ENCODE results near the gene KLK13.

Gene KLK13

GRCh38 chr19:51093101-51093500 lies 28.2 kb upstream of the KLK13 start:
- Histone ChIP-seq H3K4me3 (ENCODE audit: insufficient read depth, low read depth, low read length, poor library complexity, severe bottlenecking) (no peak overlapping the region), H3K27ac (ENCODE audit: insufficient read depth, low read length, poor library complexity, severe bottlenecking) (no peak overlapping the region), H3K4me1 (ENCODE audit: control insufficient read depth, insufficient read depth, low read length, poor library complexity, severe bottlenecking) (peaks cover 5% of the 10 kb centered on the region), H3K36me3 (ENCODE audit: control insufficient read depth, insufficient read depth, low read length) (no peaks in the 10 kb centered on the region), H3K27me3 (replicated peaks; ENCODE audit: control insufficient read depth, insufficient read depth, low read length, poor library complexity, severe bottlenecking) (no peaks in the 10 kb centered on the region), H3K9me3 (ENCODE audit: control insufficient read depth, low read length) (no peaks in the 10 kb centered on the region)
- DNase-seq: no peak

GRCh38 chr19:51091895-51092873 lies 27.3 kb upstream of the KLK13 start:
- Histone ChIP-seq H3K9me3 (ENCODE audit: control insufficient read depth, low read length) (no peaks in the 10 kb centered on the region), H3K27ac (ENCODE audit: insufficient read depth, low read length, poor library complexity, severe bottlenecking) (no peak overlapping the region), H3K4me3 (ENCODE audit: insufficient read depth, low read depth, low read length, poor library complexity, severe bottlenecking) (no peak overlapping the region), H3K4me1 (ENCODE audit: control insufficient read depth, insufficient read depth, low read length, poor library complexity, severe bottlenecking) (peaks cover 4% of the 10 kb centered on the region), H3K36me3 (ENCODE audit: control insufficient read depth, insufficient read depth, low read length) (no peaks in the 10 kb centered on the region), H3K27me3 (replicated peaks; ENCODE audit: control insufficient read depth, insufficient read depth, low read length, poor library complexity, severe bottlenecking) (no peaks in the 10 kb centered on the region)
- DNase-seq: no peak

DNA sequence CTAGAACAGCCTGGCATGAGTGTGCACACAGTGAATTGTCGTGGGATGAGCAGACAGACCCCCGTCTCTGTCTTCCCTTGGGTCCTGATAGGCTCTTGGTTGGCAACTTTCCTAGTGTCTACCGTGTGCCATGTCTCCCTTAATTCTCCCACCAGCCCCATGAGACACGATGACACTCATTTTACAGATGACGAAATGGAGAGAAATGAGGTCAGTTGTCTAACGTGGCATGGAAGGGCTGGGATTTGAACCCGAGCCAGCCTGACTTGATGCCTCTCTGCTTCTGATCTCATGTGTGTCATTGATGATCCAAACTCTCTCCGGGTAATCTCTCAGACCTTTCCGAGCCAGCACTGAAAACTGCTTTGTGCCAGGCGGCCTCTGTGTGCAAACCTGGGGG lies 26.2 kb upstream of the KLK13 start:
- H3K4me1 ChIP-seq (ENCODE audit: control insufficient read depth, insufficient read depth, low read length, poor library complexity, severe bottlenecking): no peaks in the 10 kb centered on the region
- H3K4me3 ChIP-seq (ENCODE audit: insufficient read depth, low read depth, low read length, poor library complexity, severe bottlenecking): no peak overlapping the region
- H3K9me3 ChIP-seq (ENCODE audit: control insufficient read depth, low read length): no peaks in the 10 kb centered on the region
- no peak for DNase-seq
- no peak overlapping the region for H3K27ac ChIP-seq (ENCODE audit: insufficient read depth, low read length, poor library complexity, severe bottlenecking)
- H3K27me3 ChIP-seq (replicated peaks; ENCODE audit: control insufficient read depth, insufficient read depth, low read length, poor library complexity, severe bottlenecking): no peaks in the 10 kb centered on the region
- no peaks in the 10 kb centered on the region for H3K36me3 ChIP-seq (ENCODE audit: control insufficient read depth, insufficient read depth, low read length)

GRCh38 chr19:51090471-51090870 lies 25.6 kb upstream of the KLK13 start:
- DNase-seq: no peak
- Histone ChIP-seq H3K36me3 (ENCODE audit: control insufficient read depth, insufficient read depth, low read length) (no peaks in the 10 kb centered on the region), H3K27ac (ENCODE audit: insufficient read depth, low read length, poor library complexity, severe bottlenecking) (no peak overlapping the region), H3K4me3 (ENCODE audit: insufficient read depth, low read depth, low read length, poor library complexity, severe bottlenecking) (no peak overlapping the region), H3K27me3 (replicated peaks; ENCODE audit: control insufficient read depth, insufficient read depth, low read length, poor library complexity, severe bottlenecking) (no peaks in the 10 kb centered on the region), H3K9me3 (ENCODE audit: control insufficient read depth, low read length) (no peaks in the 10 kb centered on the region), H3K4me1 (ENCODE audit: control insufficient read depth, insufficient read depth, low read length, poor library complexity, severe bottlenecking) (no peaks in the 10 kb centered on the region)

DNA sequence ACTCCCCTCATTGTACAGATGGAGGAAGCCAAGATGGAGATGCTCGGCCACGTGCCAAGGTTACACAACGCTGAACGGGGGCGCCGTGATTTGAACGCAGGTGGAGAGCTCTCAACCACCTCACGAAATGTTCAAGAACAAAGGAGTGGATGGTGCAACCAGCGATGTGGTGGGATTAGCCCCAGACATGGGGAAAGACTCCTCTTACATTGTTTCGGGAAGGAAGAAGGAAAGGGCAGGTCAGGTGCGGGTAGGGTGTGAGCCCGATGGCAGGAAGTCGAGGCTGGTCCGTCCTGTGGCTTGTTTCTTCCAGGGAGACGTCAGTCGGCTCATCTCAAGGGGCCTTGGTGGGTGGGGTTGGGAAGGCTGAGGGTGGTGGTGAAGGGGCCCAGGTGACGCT lies 24.9 kb upstream of the KLK13 start:
- H3K9me3 ChIP-seq (ENCODE audit: control insufficient read depth, low read length): no peaks in the 10 kb centered on the region
- H3K27me3 ChIP-seq (replicated peaks; ENCODE audit: control insufficient read depth, insufficient read depth, low read length, poor library complexity, severe bottlenecking): no peaks in the 10 kb centered on the region
- H3K36me3 ChIP-seq (ENCODE audit: control insufficient read depth, insufficient read depth, low read length): no peaks in the 10 kb centered on the region
- no peak for DNase-seq
- H3K4me1 ChIP-seq (ENCODE audit: control insufficient read depth, insufficient read depth, low read length, poor library complexity, severe bottlenecking): no peaks in the 10 kb centered on the region
- no peak overlapping the region for H3K4me3 ChIP-seq (ENCODE audit: insufficient read depth, low read depth, low read length, poor library complexity, severe bottlenecking)
- H3K27ac ChIP-seq (ENCODE audit: insufficient read depth, low read length, poor library complexity, severe bottlenecking): no peak overlapping the region

DNA sequence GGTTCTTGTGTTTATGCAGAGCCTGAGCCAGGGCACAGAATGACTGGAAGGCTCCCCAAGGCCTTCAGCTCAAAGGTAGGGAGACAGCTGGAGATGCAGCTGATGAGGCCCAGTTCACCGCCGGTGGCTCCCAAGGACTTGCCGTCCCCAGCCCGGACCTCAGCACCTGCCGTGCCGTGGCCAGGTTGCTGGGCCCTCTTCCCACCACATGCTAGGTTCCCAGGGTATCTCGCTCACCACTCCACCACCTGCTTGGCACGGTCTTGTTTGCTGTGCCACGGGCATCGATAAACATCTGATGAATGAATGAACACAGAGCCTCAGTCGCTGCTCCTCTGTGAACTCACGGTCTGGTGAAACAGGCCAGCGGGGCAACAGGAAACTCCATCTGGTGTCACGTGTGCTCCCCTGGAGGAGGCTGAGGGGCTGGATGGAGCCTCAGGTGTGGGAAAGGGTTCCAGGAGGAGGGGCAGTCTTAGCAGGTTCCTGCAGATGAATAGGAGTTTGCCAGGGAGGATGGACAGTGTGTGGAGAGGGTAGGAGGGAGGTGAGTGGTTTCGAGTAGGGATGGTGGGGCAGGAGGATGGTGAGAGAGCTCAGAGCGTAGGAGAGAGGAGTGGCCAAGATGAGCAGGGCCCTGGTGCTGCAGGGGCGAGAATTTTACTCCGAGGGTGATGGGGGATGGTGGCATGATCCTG lies 21.4 kb upstream of the KLK13 start:
- Histone ChIP-seq H3K4me1 (ENCODE audit: control insufficient read depth, insufficient read depth, low read length, poor library complexity, severe bottlenecking) (no peaks in the 10 kb centered on the region), H3K36me3 (ENCODE audit: control insufficient read depth, insufficient read depth, low read length) (no peaks in the 10 kb centered on the region), H3K4me3 (ENCODE audit: insufficient read depth, low read depth, low read length, poor library complexity, severe bottlenecking) (no peak overlapping the region), H3K9me3 (ENCODE audit: control insufficient read depth, low read length) (no peaks in the 10 kb centered on the region), H3K27ac (ENCODE audit: insufficient read depth, low read length, poor library complexity, severe bottlenecking) (no peak overlapping the region), H3K27me3 (replicated peaks; ENCODE audit: control insufficient read depth, insufficient read depth, low read length, poor library complexity, severe bottlenecking) (no peaks in the 10 kb centered on the region)
- DNase-seq: no peak

- Histone ChIP-seq H3K27ac (ENCODE audit: insufficient read depth, low read length, poor library complexity, severe bottlenecking) (no peak overlapping the region), H3K9me3 (ENCODE audit: control insufficient read depth, low read length) (no peaks in the 10 kb centered on the region), H3K4me3 (ENCODE audit: insufficient read depth, low read depth, low read length, poor library complexity, severe bottlenecking) (no peak overlapping the region), H3K27me3 (replicated peaks; ENCODE audit: control insufficient read depth, insufficient read depth, low read length, poor library complexity, severe bottlenecking) (no peaks in the 10 kb centered on the region), H3K36me3 (ENCODE audit: control insufficient read depth, insufficient read depth, low read length) (no peaks in the 10 kb centered on the region), H3K4me1 (ENCODE audit: control insufficient read depth, insufficient read depth, low read length, poor library complexity, severe bottlenecking) (no peaks in the 10 kb centered on the region)
- no peak for DNase-seq
These were observed 19.6 kb upstream of the KLK13 start for GRCh38 chr19:51084505-51084904.

- Histone ChIP-seq H3K9me3 (ENCODE audit: control insufficient read depth, low read length) (no peaks in the 10 kb centered on the region), H3K36me3 (ENCODE audit: control insufficient read depth, insufficient read depth, low read length) (no peaks in the 10 kb centered on the region), H3K4me3 (ENCODE audit: insufficient read depth, low read depth, low read length, poor library complexity, severe bottlenecking) (no peak overlapping the region), H3K27me3 (replicated peaks; ENCODE audit: control insufficient read depth, insufficient read depth, low read length, poor library complexity, severe bottlenecking) (no peaks in the 10 kb centered on the region), H3K4me1 (ENCODE audit: control insufficient read depth, insufficient read depth, low read length, poor library complexity, severe bottlenecking) (no peaks in the 10 kb centered on the region), H3K27ac (ENCODE audit: insufficient read depth, low read length, poor library complexity, severe bottlenecking) (no peak overlapping the region)
- no peak for DNase-seq
These were observed 18.9 kb upstream of the KLK13 start for GRCh38 chr19:51083783-51084182.

DNA sequence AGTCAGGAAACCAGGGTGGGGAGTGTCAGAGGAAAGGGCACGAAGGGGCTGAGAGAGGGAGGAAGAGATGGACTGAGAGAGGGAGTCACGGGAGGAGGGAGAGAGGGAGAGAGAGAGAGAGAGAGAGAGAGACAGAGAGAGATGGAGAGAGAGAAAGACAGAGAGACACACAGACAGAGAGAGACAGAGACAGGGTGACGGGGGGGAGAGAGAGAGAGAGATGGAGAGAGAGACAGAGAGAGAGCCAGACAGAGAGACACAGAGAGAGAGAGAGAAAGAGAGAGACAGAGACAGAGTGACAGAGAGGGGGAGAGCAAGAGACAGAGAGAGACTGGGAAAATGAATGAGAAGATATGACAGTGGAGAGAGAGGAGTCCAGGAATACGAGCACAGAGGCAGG lies 18.3 kb upstream of the KLK13 start:
- Histone ChIP-seq H3K27me3 (replicated peaks; ENCODE audit: control insufficient read depth, insufficient read depth, low read length, poor library complexity, severe bottlenecking) (no peaks in the 10 kb centered on the region), H3K4me3 (ENCODE audit: insufficient read depth, low read depth, low read length, poor library complexity, severe bottlenecking) (no peak overlapping the region), H3K36me3 (ENCODE audit: control insufficient read depth, insufficient read depth, low read length) (no peaks in the 10 kb centered on the region), H3K9me3 (ENCODE audit: control insufficient read depth, low read length) (no peaks in the 10 kb centered on the region), H3K4me1 (ENCODE audit: control insufficient read depth, insufficient read depth, low read length, poor library complexity, severe bottlenecking) (no peaks in the 10 kb centered on the region), H3K27ac (ENCODE audit: insufficient read depth, low read length, poor library complexity, severe bottlenecking) (no peak overlapping the region)
- DNase-seq: no peak

DNA sequence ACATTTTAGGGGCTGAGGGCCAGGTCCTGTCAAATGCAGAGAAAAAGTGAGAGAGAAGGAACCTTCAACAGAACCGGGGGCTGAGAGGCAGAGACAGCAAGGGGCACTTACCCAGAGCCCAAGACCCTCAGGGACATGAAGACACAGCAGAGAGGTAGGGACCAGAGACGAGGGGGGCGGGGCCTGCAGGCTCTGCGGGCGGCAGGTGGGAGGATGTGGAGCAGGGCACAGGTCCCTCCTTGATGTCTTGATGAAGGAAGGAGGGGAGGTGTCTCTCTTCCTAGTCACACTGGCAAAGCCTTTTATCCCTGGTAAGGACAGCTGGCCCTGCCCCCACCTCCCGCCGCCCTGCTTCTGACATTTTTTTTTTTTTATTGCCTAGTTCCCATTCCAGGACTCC lies 17.7 kb upstream of the KLK13 start, which contains the start of gene KLK14:
Gene KLK14 (minus strand): TSS at position 277 of the 400 bp plus-strand sequence. CDS start 273 bp downstream, at position 4.
- Histone ChIP-seq H3K27me3 (replicated peaks; ENCODE audit: control insufficient read depth, insufficient read depth, low read length, poor library complexity, severe bottlenecking) (no peaks in the 10 kb centered on the region), H3K9me3 (ENCODE audit: control insufficient read depth, low read length) (no peaks in the 10 kb centered on the region), H3K27ac (ENCODE audit: insufficient read depth, low read length, poor library complexity, severe bottlenecking) (no peak within 1 kb of the TSS), H3K4me3 (ENCODE audit: insufficient read depth, low read depth, low read length, poor library complexity, severe bottlenecking) (no peak within 1 kb of the TSS), H3K4me1 (ENCODE audit: control insufficient read depth, insufficient read depth, low read length, poor library complexity, severe bottlenecking) (no peaks in the 10 kb centered on the region), H3K36me3 (ENCODE audit: control insufficient read depth, insufficient read depth, low read length) (no peaks in the 10 kb centered on the region)
- no peak for DNase-seq
